Tibial nerve (tissue), 4 donors: Measurements from ENCODE around the gene CDH4.

Experiments
- CTCF ChIP-seq, 5 experiments: fragments of 200-600 bp in 3 of 5; fragments of 450-650 bp in 2 of 5; sonication (generic) in 3 of 5; IDR thresholded peaks; one replicate each; pipeline ENCODE4 v1.5.1; 2016 to 2019; ENCODE audit warnings: antibody characterized with exemption in 5 of 5, mild to moderate bottlenecking in 3 of 5, moderate library complexity in 2 of 5
- EP300 ChIP-seq, 2 donors: sonication (generic); formaldehyde crosslinking; IDR thresholded peaks; one replicate each; pipeline ENCODE4 v1.6.1; 2017; ENCODE audit warnings: antibody characterized with exemption in 2 of 2, mild to moderate bottlenecking in 1 of 2
- POLR2A ChIP-seq, 2 donors: fragments of 450-650 bp; IDR thresholded peaks; one replicate each; pipeline ENCODE4 v1.6.1; 2017; ENCODE audit warnings: antibody characterized with exemption in 2 of 2, mild to moderate bottlenecking in 2 of 2, moderate library complexity in 2 of 2

- TF ChIP-seq CTCF (IDR thresholded peaks at IDR 0.05) (no peak), POLR2A (IDR thresholded peaks at IDR 0.05) (no peak), EP300 (IDR thresholded peaks at IDR 0.05) (no peak)
These were observed 428.0 kb downstream of the CDH4 start for GRCh38 chr20:61680096-61680495.
